ENCODE results near the gene LTBR.

GRCh38 chr12:6424866-6425265 lies 40.9 kb downstream of the LTBR start:
- TF ChIP-seq CTCF (conservative IDR thresholded peaks at IDR 0.05 in 1 of 2, IDR thresholded peaks at IDR 0.05 in 1 of 2; ENCODE audit: low read depth in 1 of 2, low read length in 2 of 2): no peak
- TF ChIP-seq EZH2 (IDR thresholded peaks at IDR 0.05; ENCODE audit: low read length, missing control alignments): no peak

All from fibroblast of lung (primary cell).